Spleen (tissue), 11 donors: ENCODE data around the gene SFTPA2. TPM values are rescaled to one million over a fixed set of nuclear protein-coding genes. Genes with fewer than 3 reads are reported as not detected.

ENCODE experiments used
- DNase-seq: peaks from one replicate; pipeline ENCODE4 v3.0.0-alpha.2; 2020
- H3K27ac ChIP-seq, 8 donors: fragments of 200-600 bp; sonication (generic) in 7 of 8; 1 replicate in 4 of 8; 2 replicates in 4 of 8; pipeline versions ENCODE4 v1.5.0 to v1.8.0; 2016 to 2021; ENCODE audit warnings: inconsistent platforms in 4 of 8, mild to moderate bottlenecking in 4 of 8, moderate library complexity in 1 of 8
- H3K27me3 ChIP-seq, 7 donors: fragments of 200-600 bp; sonication (generic) in 6 of 7; replicated peaks in 1 of 7; 1 replicate in 4 of 7; 2 replicates in 3 of 7; pipeline versions ENCODE4 v1.5.0 to v1.8.0; 2016 to 2021; ENCODE audit warnings: inconsistent platforms in 3 of 7, mild to moderate bottlenecking in 1 of 7
- H3K36me3 ChIP-seq, 6 donors: fragments of 200-600 bp; sonication (generic) in 5 of 6; 1 replicate in 4 of 6; 2 replicates in 2 of 6; pipeline versions ENCODE4 v1.5.0 to v1.8.0; 2016 to 2021; ENCODE audit warnings: inconsistent platforms in 2 of 6
- H3K4me1 ChIP-seq, 6 donors: fragments of 200-600 bp; sonication (generic) in 5 of 6; 1 replicate in 3 of 6; 2 replicates in 3 of 6; pipeline versions ENCODE4 v1.5.0 to v1.8.0; 2016 to 2021; ENCODE audit warnings: inconsistent platforms in 3 of 6
- H3K4me3 ChIP-seq, 8 donors: fragments of 200-600 bp; sonication (generic) in 7 of 8; 1 replicate in 4 of 8; 2 replicates in 4 of 8; pipeline versions ENCODE4 v1.5.0 to v1.8.0; 2016 to 2021; ENCODE audit warnings: inconsistent platforms in 4 of 8, mild to moderate bottlenecking in 4 of 8, moderate library complexity in 2 of 8
- H3K9me3 ChIP-seq, 8 donors: fragments of 200-600 bp; sonication (generic) in 7 of 8; 1 replicate in 4 of 8; 2 replicates in 4 of 8; pipeline versions ENCODE4 v1.5.0 to v1.8.0; 2016 to 2021; ENCODE audit warnings: inconsistent platforms in 4 of 8
- POLR2A ChIP-seq, 3 donors: fragments of 450-650 bp; IDR thresholded peaks; one replicate each; pipeline ENCODE4 v1.5.1; 2017; ENCODE audit warnings: antibody characterized with exemption in 3 of 3, mild to moderate bottlenecking in 1 of 3
- POLR2AphosphoS5 ChIP-seq, 3 donors: sonication (generic); formaldehyde crosslinking; IDR thresholded peaks; one replicate each; pipeline ENCODE4 v1.5.1; 2017; ENCODE audit warnings: antibody characterized with exemption in 3 of 3
- WGBS, 5 donors: extraction: QIAGEN DNeasy Blood & Tissue Kit in 3 of 5; methylation state at CpG; one replicate each; pipeline versions ENCODE4 v1.1.5 to v1.1.7; 2013 to 2018; 5-methylcytosine and 5-hydroxymethylcytosine counted together
- intact Hi-C: fragments of 100-400 bp; cut with DNase I; formaldehyde crosslinking; loops from one replicate; pipeline ENCODE4 v1.15.0; 2023; ENCODE audit warnings: low total_unique reads
- polyA plus RNA-seq, 3 donors: library from polyadenylated mRNA; stranded (reverse); fragments of 200-250 nt; gene quantifications; one replicate each; pipeline ENCODE4 v1.2.1, GENCODE V29; 2013
- small RNA-seq, 4 donors: library from RNA; depleted of rRNA; stranded (forward); fragments of <200 nt; gene quantifications; one replicate each; pipeline ENCODE3, GENCODE V24; 2016
- total RNA-seq, 7 donors: library from RNA; depleted of rRNA in 3 of 7; stranded (reverse); fragments of >200 nt in 3 of 7; fragmentation: NEBNext Ultra II Directional in 4 of 7; extraction: Animal tissue kit (Norgen Biotek cat#: 25700) in 4 of 7; gene quantifications; one replicate each; pipeline versions ENCODE4 v1.1.0 to v1.2.1, GENCODE V29; 2016 to 2021
- TF ChIP-seq, protein P1 (sequence below), 11 experiments: fragments of 200-600 bp in 7 of 11; fragments of 450-650 bp in 4 of 11; sonication (generic) in 4 of 11; IDR thresholded peaks in 8 of 11; conservative IDR thresholded peaks in 3 of 11; 1 replicate in 7 of 11; 2 replicates in 4 of 11; pipeline versions ENCODE4 v1.4.0 to v1.8.0; 2016 to 2021; ENCODE audit warnings: antibody characterized with exemption in 11 of 11, inconsistent platforms in 4 of 11, mild to moderate bottlenecking in 1 of 11
- donor health status: healthy with polysubstance abuse.
- donor health status: DM: no; HTN: no; CAD: no; lungs with moderate emphysema.
- donor health status: DM: no; HTN: no; CAD: no.
- donor health status: Bipolar disorder and iron deficiency.
- donor health status: healthy.
- donor health status: DM: no; HTN: no; CAD: no.
- donor health status: DM: yes; HTN: yes; CAD: no.

Gene SFTPA2
- total and polyA plus RNA-seq, 10 donors = 0.39 to 5.7 (median 0.99) TPM; not detected in 5

GRCh38 chr10:79507440-79508167, 52.6 kb downstream of the SFTPA2 start:
- intact Hi-C loops = no loop called here
- TF ChIP-seq POLR2AphosphoS5 (IDR thresholded peaks at IDR 0.05) = no peak
- no peak for TF ChIP-seq POLR2A (IDR thresholded peaks at IDR 0.05)
- TF ChIP-seq, protein P1, sequence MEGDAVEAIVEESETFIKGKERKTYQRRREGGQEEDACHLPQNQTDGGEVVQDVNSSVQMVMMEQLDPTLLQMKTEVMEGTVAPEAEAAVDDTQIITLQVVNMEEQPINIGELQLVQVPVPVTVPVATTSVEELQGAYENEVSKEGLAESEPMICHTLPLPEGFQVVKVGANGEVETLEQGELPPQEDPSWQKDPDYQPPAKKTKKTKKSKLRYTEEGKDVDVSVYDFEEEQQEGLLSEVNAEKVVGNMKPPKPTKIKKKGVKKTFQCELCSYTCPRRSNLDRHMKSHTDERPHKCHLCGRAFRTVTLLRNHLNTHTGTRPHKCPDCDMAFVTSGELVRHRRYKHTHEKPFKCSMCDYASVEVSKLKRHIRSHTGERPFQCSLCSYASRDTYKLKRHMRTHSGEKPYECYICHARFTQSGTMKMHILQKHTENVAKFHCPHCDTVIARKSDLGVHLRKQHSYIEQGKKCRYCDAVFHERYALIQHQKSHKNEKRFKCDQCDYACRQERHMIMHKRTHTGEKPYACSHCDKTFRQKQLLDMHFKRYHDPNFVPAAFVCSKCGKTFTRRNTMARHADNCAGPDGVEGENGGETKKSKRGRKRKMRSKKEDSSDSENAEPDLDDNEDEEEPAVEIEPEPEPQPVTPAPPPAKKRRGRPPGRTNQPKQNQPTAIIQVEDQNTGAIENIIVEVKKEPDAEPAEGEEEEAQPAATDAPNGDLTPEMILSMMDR (IDR thresholded peaks at IDR 0.05 in 8 of 11, conservative IDR thresholded peaks at IDR 0.05 in 3 of 11) = no peak
- 79 to 87% (median 85%) methylated on average over 9 of the region's 9 CpGs for WGBS, 5 donors

More at GRCh38 chr10:79507440-79508167, 52.6 kb downstream of the SFTPA2 start:
- Histone ChIP-seq H3K36me3 (no peaks in the 10 kb centered on the region), H3K27ac (no peak overlapping the region), H3K4me3 (no peak overlapping the region), H3K4me1 (no peaks in the 10 kb centered on the region), H3K27me3 (peaks cover 0 to 21% (median 0%) of the 10 kb centered on the region in 7 donors), H3K9me3 (no peaks in the 10 kb centered on the region)
- no peak for DNase-seq

Small RNA genes lying within 50 kb of the gene (small RNA-seq; reads per million reads assigned to genes)
- gene BX248123.2 = 0 reads per million in 4 donors
- gene RPS12P18 = 0 reads per million in 4 donors

Other genes starting within 250 kb of the SFTPA2 start
- gene PPIF, start 212.9 kb downstream of the SFTPA2 start, total RNA-seq = 10 to 100 TPM; 65.0 to 99.3 (median 73.2) TPM
- gene PPIF, start 212.9 kb downstream of the SFTPA2 start, polyA plus RNA-seq = 10 to 100 TPM; 29.2 to 66.9 (median 33.5) TPM
- gene ZCCHC24, start 114.8 kb downstream of the SFTPA2 start, total RNA-seq = 10 to 100 TPM; 12.6 to 34.1 (median 27.1) TPM
- 10 to 100 TPM in 1 of 3 donors, 1 to 10 TPM in 2; 4.9 to 11.8 (median 5.8) TPM for gene ZCCHC24, start 114.8 kb downstream of the SFTPA2 start, polyA plus RNA-seq
- under 1 TPM in 6 of 7 donors, not detected in 1; 0.10 to 0.36 (median 0.18) TPM for gene EIF5AL1, start 47.9 kb downstream of the SFTPA2 start, total RNA-seq
- under 1 TPM; 0.45 to 0.80 (median 0.64) TPM for gene EIF5AL1, start 47.9 kb downstream of the SFTPA2 start, polyA plus RNA-seq
- 1 to 10 TPM in 1 of 7 donors, not detected in 6; 1.4 TPM for gene SFTPA1, start 50.5 kb upstream of the SFTPA2 start, total RNA-seq
- gene SFTPA1, start 50.5 kb upstream of the SFTPA2 start, polyA plus RNA-seq = 1 to 10 TPM in 1 of 3 donors, under 1 TPM in 2; 0.30 to 1.4 (median 0.80) TPM
- gene NUTM2B, start 142.8 kb upstream of the SFTPA2 start, total RNA-seq = 1 to 10 TPM in 6 of 7 donors, under 1 TPM in 1; 0.33 to 2.7 (median 1.3) TPM
- gene NUTM2B, start 142.8 kb upstream of the SFTPA2 start, polyA plus RNA-seq = 1 to 10 TPM in 1 of 3 donors, under 1 TPM in 2; 0.03 to 4.3 (median 0.57) TPM